Liver (tissue), 9 donors: ENCODE data around the gene DNAJC12. TPM values are rescaled to one million over a fixed set of nuclear protein-coding genes. Genes with fewer than 3 reads are reported as not detected.

ENCODE experiments used
- DNase-seq: peaks from one replicate; pipeline ENCODE4 v3.0.0-alpha.2; 2017; ENCODE audit warnings: low spot score
- H3K27ac ChIP-seq, 2 donors: one replicate each; pipeline ENCODE4 v1.7.0; 2013; ENCODE audit warnings: inconsistent platforms in 2 of 2, low read length in 2 of 2, control low read depth in 1 of 2, low read depth in 1 of 2, mild to moderate bottlenecking in 1 of 2
- H3K27me3 ChIP-seq, 4 donors: one replicate each; pipeline versions ENCODE4 v1.6.1 to v1.7.0; 2013; ENCODE audit warnings: low read length in 3 of 4, inconsistent platforms in 1 of 4, mild to moderate bottlenecking in 1 of 4, moderate library complexity in 1 of 4; ENCODE audit not compliant: control insufficient read depth in 4 of 4, insufficient read depth in 4 of 4
- H3K36me3 ChIP-seq, 4 donors: one replicate each; pipeline versions ENCODE4 v1.6.1 to v1.7.0; 2013; ENCODE audit warnings: low read length in 3 of 4, mild to moderate bottlenecking in 3 of 4, low read depth in 1 of 4, moderate library complexity in 1 of 4; ENCODE audit not compliant: control insufficient read depth in 4 of 4, insufficient read depth in 3 of 4
- H3K4me1 ChIP-seq, 4 donors: one replicate each; pipeline versions ENCODE4 v1.6.1 to v1.7.0; 2013; ENCODE audit warnings: low read length in 3 of 4, mild to moderate bottlenecking in 3 of 4, moderate library complexity in 1 of 4; ENCODE audit not compliant: control insufficient read depth in 4 of 4, insufficient read depth in 4 of 4
- H3K4me3 ChIP-seq, 3 donors: one replicate each; pipeline versions ENCODE4 v1.6.1 to v1.7.0; 2013; ENCODE audit warnings: low read length in 3 of 3, control low read depth in 1 of 3, low read depth in 1 of 3, mild to moderate bottlenecking in 1 of 3
- H3K9ac ChIP-seq, 2 donors: one replicate each; pipeline ENCODE4 v1.7.0; 2013; ENCODE audit warnings: low read length in 2 of 2, mild to moderate bottlenecking in 2 of 2, moderate library complexity in 2 of 2, control low read depth in 1 of 2, low read depth in 1 of 2
- H3K9me3 ChIP-seq, 4 donors: one replicate each; pipeline versions ENCODE4 v1.6.1 to v1.7.0; 2013; ENCODE audit warnings: low read length in 3 of 4; ENCODE audit not compliant: control insufficient read depth in 4 of 4
- ATF3 ChIP-seq: IDR thresholded peaks from 2 replicates; pipeline ENCODE4 v1.6.1; 2016; ENCODE audit warnings: antibody characterized with exemption
- CTCF ChIP-seq: fragments of 150-350 bp; IDR thresholded peaks from 2 replicates; pipeline ENCODE4 v1.5.1; 2017; ENCODE audit warnings: improper control_type of control experiment, low read depth, low read length; ENCODE audit not compliant: missing input control
- FOXA1 ChIP-seq: IDR thresholded peaks from 2 replicates; pipeline ENCODE4 v1.6.1; 2016; ENCODE audit warnings: antibody characterized with exemption
- FOXA2 ChIP-seq: IDR thresholded peaks from 2 replicates; pipeline ENCODE4 v1.6.1; 2016; ENCODE audit warnings: antibody characterized with exemption
- GABPA ChIP-seq, 2 donors: IDR thresholded peaks in 1 of 2; conservative IDR thresholded peaks in 1 of 2; 2 replicates each; pipeline ENCODE4 v1.6.1; 2016; ENCODE audit warnings: antibody characterized with exemption in 2 of 2, mild to moderate bottlenecking in 1 of 2, moderate library complexity in 1 of 2
- HNF4A ChIP-seq, 2 donors: conservative IDR thresholded peaks; 2 replicates each; pipeline ENCODE4 v1.6.1; 2016; ENCODE audit warnings: antibody characterized with exemption in 2 of 2, mild to moderate bottlenecking in 2 of 2
- HNF4G ChIP-seq: IDR thresholded peaks from 2 replicates; pipeline ENCODE4 v1.6.1; 2016; ENCODE audit warnings: antibody characterized with exemption
- JUND ChIP-seq, 2 donors: IDR thresholded peaks; 2 replicates each; pipeline ENCODE4 v1.6.1; 2016; ENCODE audit warnings: antibody characterized with exemption in 2 of 2
- MAX ChIP-seq: IDR thresholded peaks from 2 replicates; pipeline ENCODE4 v1.6.1; 2016; ENCODE audit warnings: antibody characterized with exemption
- RAD21 ChIP-seq, 2 donors: IDR thresholded peaks; 2 replicates each; pipeline ENCODE4 v1.6.1; 2016; ENCODE audit warnings: antibody characterized with exemption in 2 of 2, mild to moderate bottlenecking in 2 of 2
- REST ChIP-seq: IDR thresholded peaks from 2 replicates; pipeline ENCODE4 v1.6.1; 2016; ENCODE audit warnings: antibody characterized with exemption, mild to moderate bottlenecking
- RXRA ChIP-seq, 2 donors: IDR thresholded peaks; 2 replicates each; pipeline ENCODE4 v1.6.1; 2017 to 2018; ENCODE audit warnings: antibody characterized with exemption in 2 of 2, mild to moderate bottlenecking in 1 of 2
- SP1 ChIP-seq: IDR thresholded peaks from 2 replicates; pipeline ENCODE4 v1.6.1; 2018; ENCODE audit warnings: antibody characterized with exemption, mild to moderate bottlenecking
- TAF1 ChIP-seq: conservative IDR thresholded peaks from 2 replicates; pipeline ENCODE4 v1.6.1; 2016; ENCODE audit warnings: antibody characterized with exemption, mild to moderate bottlenecking
- YY1 ChIP-seq: IDR thresholded peaks from 2 replicates; pipeline ENCODE4 v1.6.1; 2016; ENCODE audit warnings: antibody characterized with exemption, mild to moderate bottlenecking
- ZBTB33 ChIP-seq: IDR thresholded peaks from 2 replicates; pipeline ENCODE4 v1.6.1; 2016; ENCODE audit warnings: antibody characterized with exemption
- WGBS: extraction: QIAGEN DNeasy Blood & Tissue Kit; methylation state at CpG from one replicate; pipeline ENCODE4 v1.1.7; 2013; 5-methylcytosine and 5-hydroxymethylcytosine counted together
- polyA plus RNA-seq, 2 donors: library from polyadenylated mRNA; stranded (reverse) in 1 of 2; unstranded in 1 of 2; fragments of 200-250 nt in 1 of 2; fragments of >200 nt in 1 of 2; fragmentation: Nextera tagmentation in 1 of 2; extraction: Ambion mirVana in 1 of 2; gene quantifications; one replicate each; pipeline versions ENCODE4 v1.2.1 to v1.2.3, GENCODE V29; 2013 to 2015
- total RNA-seq, 2 donors: library from RNA; depleted of rRNA; stranded (reverse); fragments of >200 nt; gene quantifications; one replicate each; pipeline ENCODE4 v1.2.3, GENCODE V29; 2014
- donor health status: healthy.
- donor health status: healthy.
- donor health status: healthy.
- donor health status: healthy.
- donor health status: healthy.

Gene DNAJC12
- total RNA-seq (10 to 100 TPM; 16.4 to 35.7 TPM), polyA plus RNA-seq (10 to 100 TPM; 29.8 to 51.3 TPM)

- Histone ChIP-seq H3K27ac (peak within 1 kb of the TSS; percentile 74 to 79), H3K27me3 (no peaks in the 10 kb centered on the region), H3K9me3 (no peaks in the 10 kb centered on the region), H3K9ac (peak within 1 kb of the TSS; percentile 60 to 92), H3K36me3 (no peaks in the 10 kb centered on the region), H3K4me1 (peaks cover 0 to 7% (median 2%) of the 10 kb centered on the region in 4 donors), H3K4me3 (peak within 1 kb of the TSS; percentile 60 to 82 (median 69))
- no peak for DNase-seq
- WGBS = 15% methylated on average over 5 of the region's 5 CpGs
- peak; percentile 56 to 66 for TF ChIP-seq RXRA (IDR thresholded peaks at IDR 0.05)
- no peak for TF ChIP-seq HNF4G
- TF ChIP-seq FOXA1 = peak; percentile 82
- TF ChIP-seq ZBTB33 = peak; percentile 89
- TF ChIP-seq HNF4A (conservative IDR thresholded peaks at IDR 0.05) = peak; percentile 45 to 58
- TF ChIP-seq YY1 = peak; percentile 72
- peak; percentile 25 to 38 for TF ChIP-seq JUND (IDR thresholded peaks at IDR 0.05)
- TF ChIP-seq ATF3 = peak; percentile 30
- peak; percentile 93 for TF ChIP-seq FOXA2
- TF ChIP-seq GABPA (IDR thresholded peaks at IDR 0.05 in 1 of 2, conservative IDR thresholded peaks at IDR 0.05 in 1 of 2) = peak in 1 of 2 donors; percentile 51
- peak; percentile 80 for TF ChIP-seq REST
- TF ChIP-seq MAX = peak; percentile 78
- no peak for TF ChIP-seq CTCF
- TF ChIP-seq RAD21 (IDR thresholded peaks at IDR 0.05) = peak; percentile 39 to 51
- peak; percentile 92 for TF ChIP-seq TAF1
- no peak for TF ChIP-seq SP1
These were observed at the start of gene DNAJC12 for GRCh38 chr10:67837541-67838314. Gene DNAJC12 (minus strand): TSS chr10:67838188. CDS start chr10:67838011, 177 bp downstream.
